ENCODE measurements around the gene ALK. TPM values are rescaled to one million over a fixed set of nuclear protein-coding genes. Genes with fewer than 3 reads are reported as not detected.

The ALK gene
- total and polyA plus RNA-seq, 2 experiments from 2014 or later: 0.35 TPM; not detected in 1

GRCh38 chr2:29226375-29226774, 695.0 kb downstream of the ALK start (continued):
- no peak for TF ChIP-seq REST (IDR thresholded peaks at IDR 0.05; ENCODE audit: unreplicated experiment)
- no peak for TF ChIP-seq CTCF (conservative IDR thresholded peaks at IDR 0.05; ENCODE audit: low read depth in 2 of 2)

- no peaks in the 10 kb centered on the region for H3K9me2 ChIP-seq (ENCODE audit: insufficient read depth)
- H3K4me1 Mint-ChIP-seq: peaks cover 3% of the 10 kb centered on the region; the same call in 2 of the 3 replicates
- H3K4me2 ChIP-seq: no peak overlapping the region
- no peaks in the 10 kb centered on the region; the same call in 2 of the 3 replicates for H3K9me3 Mint-ChIP-seq
- peak; percentile 28 for DNase-seq (ENCODE audit: low spot score)
- no peaks in the 10 kb centered on the region for H3K27me3 ChIP-seq (ENCODE audit: insufficient read depth)
- no peak overlapping the region for H3K27ac Mint-ChIP-seq
- H3K79me2 ChIP-seq (replicated peaks; ENCODE audit: insufficient read depth): no peaks in the 10 kb centered on the region
- no peaks in the 10 kb centered on the region for H3K36me3 Mint-ChIP-seq (ENCODE audit: low read depth)
- TF ChIP-seq NANOG (IDR thresholded peaks at IDR 0.05; ENCODE audit: borderline replicate concordance) (no peak), CTCF (conservative IDR thresholded peaks at IDR 0.05; ENCODE audit: low read depth in 2 of 2) (peak; percentile 28 to 65)
- peak; percentile 60; the same call in 2 of the 3 replicates for ATAC-seq
- H3K36me3 ChIP-seq (ENCODE audit: insufficient read depth): no peaks in the 10 kb centered on the region
- H3K27me3 Mint-ChIP-seq (ENCODE audit: insufficient read depth, low read depth, poor library complexity): peaks cover 10% of the 10 kb centered on the region
- no peaks in the 10 kb centered on the region for H3K4me1 ChIP-seq (ENCODE audit: insufficient read depth)
- H3K4me3 ChIP-seq: no peak overlapping the region
- no peaks in the 10 kb centered on the region for H4K20me1 ChIP-seq (replicated peaks; ENCODE audit: insufficient read depth)
- no peaks in the 10 kb centered on the region for H3F3A ChIP-seq (replicated peaks; ENCODE audit: low read depth)
- H2AFZ ChIP-seq: no peak overlapping the region
- no peak overlapping the region for H3K27ac ChIP-seq (ENCODE audit: low read depth)
- H3K4me3 Mint-ChIP-seq: no peak overlapping the region
These were observed 695.6 kb downstream of the ALK start for GRCh38 chr2:29225814-29226213.
